ENCODE measurements around the gene BARHL1.

Gene BARHL1

DNA sequence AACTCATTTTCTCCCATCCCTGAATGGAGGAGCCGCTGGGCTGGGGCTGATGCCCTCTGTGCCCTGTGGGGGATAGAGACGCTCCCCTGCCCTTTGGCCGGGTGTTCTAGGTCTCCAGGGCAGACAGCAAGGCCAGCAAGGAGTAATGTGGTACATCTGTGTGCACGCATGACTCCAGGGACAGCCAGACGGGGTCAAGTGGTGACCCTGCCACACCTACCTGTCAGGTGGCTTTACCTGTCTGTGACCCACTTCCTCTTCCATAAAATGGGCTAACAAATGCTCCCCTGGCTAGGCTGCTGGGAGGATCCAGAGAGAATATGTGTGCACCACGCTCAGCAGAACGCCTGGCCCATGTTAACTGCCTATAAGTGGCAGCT is 35.4 kb upstream of the BARHL1 start:
- no peak overlapping the region for H3K4me3 ChIP-seq (ENCODE audit: control insufficient read depth, low read depth, low read length)
- TF ChIP-seq, protein P1, sequence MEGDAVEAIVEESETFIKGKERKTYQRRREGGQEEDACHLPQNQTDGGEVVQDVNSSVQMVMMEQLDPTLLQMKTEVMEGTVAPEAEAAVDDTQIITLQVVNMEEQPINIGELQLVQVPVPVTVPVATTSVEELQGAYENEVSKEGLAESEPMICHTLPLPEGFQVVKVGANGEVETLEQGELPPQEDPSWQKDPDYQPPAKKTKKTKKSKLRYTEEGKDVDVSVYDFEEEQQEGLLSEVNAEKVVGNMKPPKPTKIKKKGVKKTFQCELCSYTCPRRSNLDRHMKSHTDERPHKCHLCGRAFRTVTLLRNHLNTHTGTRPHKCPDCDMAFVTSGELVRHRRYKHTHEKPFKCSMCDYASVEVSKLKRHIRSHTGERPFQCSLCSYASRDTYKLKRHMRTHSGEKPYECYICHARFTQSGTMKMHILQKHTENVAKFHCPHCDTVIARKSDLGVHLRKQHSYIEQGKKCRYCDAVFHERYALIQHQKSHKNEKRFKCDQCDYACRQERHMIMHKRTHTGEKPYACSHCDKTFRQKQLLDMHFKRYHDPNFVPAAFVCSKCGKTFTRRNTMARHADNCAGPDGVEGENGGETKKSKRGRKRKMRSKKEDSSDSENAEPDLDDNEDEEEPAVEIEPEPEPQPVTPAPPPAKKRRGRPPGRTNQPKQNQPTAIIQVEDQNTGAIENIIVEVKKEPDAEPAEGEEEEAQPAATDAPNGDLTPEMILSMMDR (conservative IDR thresholded peaks at IDR 0.05; ENCODE audit: control insufficient read depth, insufficient read depth, low read depth, low read length) = no peak
- DNase-seq (ENCODE audit: low read depth) = no peak

DNA sequence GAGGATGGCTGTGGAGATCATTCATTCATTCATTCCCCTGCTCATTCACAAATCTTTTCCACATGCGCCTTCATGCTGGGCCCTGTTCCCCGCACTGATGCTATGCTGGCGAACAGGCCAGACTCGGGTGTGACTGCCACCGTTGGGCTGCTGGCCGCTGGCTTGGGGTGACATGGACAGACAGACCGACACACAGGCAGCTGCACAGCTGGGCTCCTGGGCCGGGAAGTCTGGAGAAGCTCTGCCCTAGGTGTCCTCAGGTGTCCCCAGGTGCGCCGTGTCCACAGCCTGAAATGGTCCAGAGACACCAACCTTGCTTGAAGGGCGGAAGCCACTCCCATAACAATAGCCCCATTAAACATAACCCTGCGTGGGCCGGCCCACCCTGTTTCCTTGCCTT is 35.0 kb upstream of the BARHL1 start:
- DNase-seq (ENCODE audit: low read depth) = no peak
- no peak overlapping the region for H3K4me3 ChIP-seq (ENCODE audit: control insufficient read depth, low read depth, low read length)
- TF ChIP-seq, protein P1 (conservative IDR thresholded peaks at IDR 0.05; ENCODE audit: control insufficient read depth, insufficient read depth, low read depth, low read length) = no peak

DNA sequence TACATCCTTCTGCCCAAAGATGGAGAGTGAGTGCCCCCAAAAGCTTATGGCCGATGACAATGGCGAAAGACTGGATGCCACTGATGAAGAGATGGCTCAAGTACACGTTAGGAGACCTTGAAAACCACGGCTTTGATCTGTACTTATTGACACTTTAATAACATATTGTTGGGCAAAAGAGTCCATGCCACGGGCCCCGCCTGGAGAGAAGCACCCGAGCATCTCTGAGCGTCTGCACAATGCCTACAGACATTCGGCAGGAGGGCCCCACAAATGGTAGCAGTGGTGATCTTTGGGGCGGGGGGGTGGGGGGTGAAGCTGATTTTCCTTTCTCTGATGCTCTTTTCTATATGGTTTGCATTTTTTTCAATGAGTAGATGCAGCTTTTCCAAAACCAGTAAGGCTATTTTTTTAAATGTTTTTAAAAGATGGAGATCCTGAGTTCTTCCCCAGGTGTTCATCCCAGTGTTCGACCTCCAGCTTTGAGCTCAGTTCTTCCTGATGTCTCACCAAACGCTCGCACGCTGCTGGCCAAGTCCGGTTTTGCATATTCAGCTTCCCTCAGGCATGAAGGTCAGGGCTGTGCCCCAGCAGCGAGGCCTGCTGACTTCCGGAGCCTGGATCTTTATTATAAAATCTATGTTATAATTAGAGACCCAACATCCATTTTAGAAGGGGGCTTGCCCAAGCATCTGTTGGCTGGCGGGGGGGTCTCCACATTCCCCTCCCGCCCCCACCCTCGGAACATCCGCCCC is 34.3 kb upstream of the BARHL1 start:
- no peak overlapping the region for H3K4me3 ChIP-seq (ENCODE audit: control insufficient read depth, low read depth, low read length)
- TF ChIP-seq, protein P1 (conservative IDR thresholded peaks at IDR 0.05; ENCODE audit: control insufficient read depth, insufficient read depth, low read depth, low read length) = no peak
- DNase-seq (ENCODE audit: low read depth) = no peak

DNA sequence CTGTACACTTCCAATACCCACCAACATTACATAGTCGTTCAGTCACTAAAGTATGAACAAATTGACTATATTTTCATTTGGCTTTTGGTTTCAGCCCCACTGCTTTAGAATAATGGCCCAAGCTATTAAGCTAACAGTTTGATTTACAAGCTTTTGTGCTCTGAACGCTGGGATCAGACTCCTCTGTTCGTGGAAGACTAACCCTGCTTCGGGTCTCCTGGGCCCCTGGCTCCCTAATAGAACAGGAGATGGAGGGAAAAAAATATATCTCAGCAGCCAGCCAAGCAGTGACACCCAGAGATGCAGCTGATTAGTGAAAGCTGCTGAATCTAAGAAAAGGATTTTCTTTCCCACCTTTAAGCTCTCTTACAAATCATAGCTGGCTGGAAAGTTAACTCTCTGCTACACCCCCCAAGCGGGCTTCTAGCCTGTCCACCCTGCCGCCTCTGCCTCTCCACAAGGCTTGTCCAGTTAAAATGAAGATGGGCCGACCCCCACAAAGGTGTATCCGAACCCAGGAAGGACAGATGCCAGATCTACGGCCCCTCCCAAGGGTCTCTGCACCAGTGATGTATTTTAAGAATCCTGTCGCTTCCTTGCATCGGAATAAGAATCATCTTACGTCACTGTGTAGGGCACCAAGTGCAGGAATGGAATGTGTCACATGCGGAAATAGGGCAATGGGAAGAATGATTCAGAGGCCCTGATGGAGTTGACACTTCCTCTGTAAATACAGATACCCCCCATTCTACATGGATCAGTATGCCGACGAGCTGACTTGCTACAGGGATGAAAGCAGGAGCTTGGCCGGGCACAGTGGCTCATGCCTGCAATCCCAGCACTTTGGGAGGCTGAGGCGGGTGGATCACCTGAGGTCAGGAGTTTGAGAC is 33.4 kb upstream of the BARHL1 start:
- TF ChIP-seq, protein P1 (conservative IDR thresholded peaks at IDR 0.05; ENCODE audit: control insufficient read depth, insufficient read depth, low read depth, low read length) = no peak
- no peak for DNase-seq (ENCODE audit: low read depth)
- H3K4me3 ChIP-seq (ENCODE audit: control insufficient read depth, low read depth, low read length) = no peak overlapping the region

DNA sequence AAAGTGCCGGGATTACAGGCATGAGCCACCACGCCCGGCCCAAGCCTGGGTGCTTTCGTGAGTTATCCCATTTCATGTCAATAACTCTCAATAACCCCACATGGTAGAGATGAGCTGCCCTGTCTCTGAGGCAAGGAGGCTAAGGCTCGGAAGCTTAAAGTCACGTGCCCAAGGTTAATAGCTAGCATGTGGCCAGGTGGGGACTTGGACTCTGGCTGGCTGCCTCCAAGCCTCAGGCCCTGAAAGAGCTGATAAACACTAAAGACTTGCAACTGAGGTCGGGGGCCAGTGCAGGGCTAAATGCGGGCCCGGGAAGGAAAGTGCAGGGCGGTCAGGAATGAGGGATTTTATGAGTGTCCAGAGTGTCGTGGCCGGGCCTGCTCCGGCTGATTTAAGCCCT is 30.9 kb upstream of the BARHL1 start:
- no peak for DNase-seq (ENCODE audit: low read depth)
- TF ChIP-seq, protein P1 (conservative IDR thresholded peaks at IDR 0.05; ENCODE audit: control insufficient read depth, insufficient read depth, low read depth, low read length) = no peak

DNA sequence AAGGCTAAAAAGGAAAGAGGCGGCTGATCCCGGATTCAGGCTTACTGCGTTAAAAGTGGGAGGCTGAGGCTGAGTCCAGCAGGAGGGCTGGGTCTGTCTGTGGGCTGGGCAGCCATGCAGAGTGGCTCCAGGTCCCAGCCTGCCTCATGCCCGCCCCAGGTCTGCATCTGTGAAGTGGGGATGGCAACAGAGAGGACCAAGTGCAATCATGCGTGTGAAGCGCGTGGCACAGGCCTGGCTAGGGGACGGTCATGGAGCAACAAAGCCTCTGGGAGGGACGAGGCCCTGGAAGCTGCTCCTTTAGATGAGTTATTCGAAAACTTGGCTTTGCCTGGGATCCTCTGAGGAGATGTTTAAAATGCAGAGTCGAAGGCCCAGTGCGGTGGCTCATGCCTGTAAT is 30.4 kb upstream of the BARHL1 start:
- no peak for DNase-seq (ENCODE audit: low read depth)
- no peak overlapping the region for H3K4me3 ChIP-seq (ENCODE audit: control insufficient read depth, low read depth, low read length)
- TF ChIP-seq, protein P1 (conservative IDR thresholded peaks at IDR 0.05; ENCODE audit: control insufficient read depth, insufficient read depth, low read depth, low read length) = no peak

More for the DNA sequence above, 30.9 kb upstream of the BARHL1 start:
- no peak overlapping the region for H3K4me3 ChIP-seq (ENCODE audit: control insufficient read depth, low read depth, low read length)

Measured in fibroblast of mammary gland (primary cell).